HUES48 (cell line): Measurements from ENCODE around the gene TIGD7.

Experiments used
- H3K27ac ChIP-seq: one replicate; pipeline ENCODE4 v1.7.0; 2013; ENCODE audit warnings: low read depth, low read length, inconsistent platforms
- H3K27me3 ChIP-seq: 2 replicates; pipeline ENCODE4 v1.6.1; 2013; ENCODE audit warnings: mild to moderate bottlenecking, low read length; ENCODE audit not compliant: control insufficient read depth, insufficient read depth
- H3K36me3 ChIP-seq: 2 replicates; pipeline ENCODE4 v1.6.1; 2013; ENCODE audit warnings: low read length; ENCODE audit not compliant: control insufficient read depth, insufficient read depth
- H3K4me1 ChIP-seq: 2 replicates; pipeline ENCODE4 v1.6.1; 2013; ENCODE audit warnings: mild to moderate bottlenecking, low read length; ENCODE audit not compliant: control insufficient read depth, insufficient read depth
- H3K4me3 ChIP-seq: 2 replicates; pipeline ENCODE4 v1.5.1; 2013; ENCODE audit warnings: mild to moderate bottlenecking, low read depth, low read length
- H3K9ac ChIP-seq: 2 replicates; pipeline ENCODE4 v1.6.1; 2013; ENCODE audit warnings: mild to moderate bottlenecking, low read depth, low read length, moderate library complexity
- H3K9me3 ChIP-seq: 2 replicates; pipeline ENCODE4 v1.6.1; 2013; ENCODE audit warnings: low read length; ENCODE audit not compliant: control insufficient read depth, insufficient read depth

The TIGD7 gene

GRCh38 chr16:3262517-3262916, 42.7 kb downstream of the TIGD7 start:
- H3K9me3 ChIP-seq = peaks cover 10% of the 10 kb centered on the region; the same call in 1 of the 2 replicates
- H3K27ac ChIP-seq = no peak overlapping the region
- H3K36me3 ChIP-seq = no peaks in the 10 kb centered on the region
- H3K4me3 ChIP-seq = no peak overlapping the region
- no peak overlapping the region for H3K9ac ChIP-seq
- no peaks in the 10 kb centered on the region; the same call in 1 of the 2 replicates for H3K27me3 ChIP-seq
- H3K4me1 ChIP-seq = no peaks in the 10 kb centered on the region

- Histone ChIP-seq H3K9ac (no peak overlapping the region), H3K9me3 (peaks cover 6% of the 10 kb centered on the region; the same call in 1 of the 2 replicates), H3K27ac (no peak overlapping the region), H3K4me3 (no peak overlapping the region), H3K4me1 (no peaks in the 10 kb centered on the region), H3K36me3 (no peaks in the 10 kb centered on the region), H3K27me3 (no peaks in the 10 kb centered on the region; the same call in 1 of the 2 replicates)
Measured at GRCh38 chr16:3259836-3260235, 45.4 kb downstream of the TIGD7 start.

GRCh38 chr16:3256866-3257465, 48.3 kb downstream of the TIGD7 start:
- Histone ChIP-seq H3K27ac (no peak overlapping the region), H3K9ac (no peak overlapping the region), H3K9me3 (0 out of 2 replicates have a peak, but pooled peaks cover 5% of the 10 kb centered on the region), H3K27me3 (no peaks in the 10 kb centered on the region), H3K4me1 (no peaks in the 10 kb centered on the region), H3K36me3 (no peaks in the 10 kb centered on the region), H3K4me3 (no peak overlapping the region)

GRCh38 chr16:3256146-3256865, 48.9 kb downstream of the TIGD7 start, which contains the start of gene MEFV:
MEFV (minus strand) TSS chr16:3256633; CDS start chr16:3256587, 46 bp downstream.
- Histone ChIP-seq H3K9ac (no peak within 1 kb of the TSS), H3K27me3 (no peaks in the 10 kb centered on the region)

GRCh38 chr16:3254309-3254708, 50.9 kb downstream of the TIGD7 start:
- H3K27me3 ChIP-seq = no peaks in the 10 kb centered on the region
- H3K9ac ChIP-seq = no peak overlapping the region
- H3K4me1 ChIP-seq = no peaks in the 10 kb centered on the region
- H3K4me3 ChIP-seq = no peak overlapping the region
- H3K27ac ChIP-seq = no peak overlapping the region
- H3K36me3 ChIP-seq = no peaks in the 10 kb centered on the region
- peaks cover 9% of the 10 kb centered on the region; the same call in 1 of the 2 replicates for H3K9me3 ChIP-seq

More at GRCh38 chr16:3256146-3256865, 48.9 kb downstream of the TIGD7 start, which contains the start of gene MEFV:
- Histone ChIP-seq H3K27ac (no peak within 1 kb of the TSS), H3K4me3 (no peak within 1 kb of the TSS), H3K9me3 (0 out of 2 replicates have a peak, but pooled peaks cover 5% of the 10 kb centered on the region), H3K36me3 (no peaks in the 10 kb centered on the region), H3K4me1 (no peaks in the 10 kb centered on the region)

- no peaks in the 10 kb centered on the region for H3K4me1 ChIP-seq
- H3K9ac ChIP-seq = no peak overlapping the region
Measured at GRCh38 chr16:3252967-3253366, 52.3 kb downstream of the TIGD7 start.

GRCh38 chr16:3249451-3249850, 55.8 kb downstream of the TIGD7 start:
- Histone ChIP-seq H3K27ac (no peak overlapping the region), H3K9ac (no peak overlapping the region), H3K4me1 (no peaks in the 10 kb centered on the region), H3K4me3 (no peak overlapping the region), H3K27me3 (no peaks in the 10 kb centered on the region), H3K36me3 (no peaks in the 10 kb centered on the region), H3K9me3 (peaks cover 9% of the 10 kb centered on the region)

More at GRCh38 chr16:3252967-3253366, 52.3 kb downstream of the TIGD7 start:
- Histone ChIP-seq H3K4me3 (no peak overlapping the region), H3K9me3 (peaks cover 9% of the 10 kb centered on the region; the same call in 1 of the 2 replicates), H3K36me3 (no peaks in the 10 kb centered on the region), H3K27ac (no peak overlapping the region), H3K27me3 (no peaks in the 10 kb centered on the region)

GRCh38 chr16:3249020-3249419, 56.2 kb downstream of the TIGD7 start:
- no peak overlapping the region for H3K9ac ChIP-seq
- H3K36me3 ChIP-seq = no peaks in the 10 kb centered on the region
- no peak overlapping the region for H3K27ac ChIP-seq
- H3K9me3 ChIP-seq = peaks cover 13% of the 10 kb centered on the region
- H3K4me1 ChIP-seq = no peaks in the 10 kb centered on the region
- H3K27me3 ChIP-seq = no peaks in the 10 kb centered on the region
- no peak overlapping the region for H3K4me3 ChIP-seq
